Loucy (cell line): ENCODE measurements around the gene DGCR6.

Experiments used
- EZH2phosphoT487 ChIP-seq: fragments of 200-600 bp; IDR thresholded peaks from 2 replicates; pipeline ENCODE4 v1.6.1; 2018; ENCODE audit warnings: antibody characterized with exemption, mild to moderate bottlenecking, moderate library complexity, borderline replicate concordance
- TF ChIP-seq, protein P1 (sequence below): fragments of 200-600 bp; sonication (generic); conservative IDR thresholded peaks from 2 replicates; pipeline ENCODE4 v1.5.1; 2014; ENCODE audit warnings: mild to moderate bottlenecking, antibody characterized with exemption, low read length

DNA sequence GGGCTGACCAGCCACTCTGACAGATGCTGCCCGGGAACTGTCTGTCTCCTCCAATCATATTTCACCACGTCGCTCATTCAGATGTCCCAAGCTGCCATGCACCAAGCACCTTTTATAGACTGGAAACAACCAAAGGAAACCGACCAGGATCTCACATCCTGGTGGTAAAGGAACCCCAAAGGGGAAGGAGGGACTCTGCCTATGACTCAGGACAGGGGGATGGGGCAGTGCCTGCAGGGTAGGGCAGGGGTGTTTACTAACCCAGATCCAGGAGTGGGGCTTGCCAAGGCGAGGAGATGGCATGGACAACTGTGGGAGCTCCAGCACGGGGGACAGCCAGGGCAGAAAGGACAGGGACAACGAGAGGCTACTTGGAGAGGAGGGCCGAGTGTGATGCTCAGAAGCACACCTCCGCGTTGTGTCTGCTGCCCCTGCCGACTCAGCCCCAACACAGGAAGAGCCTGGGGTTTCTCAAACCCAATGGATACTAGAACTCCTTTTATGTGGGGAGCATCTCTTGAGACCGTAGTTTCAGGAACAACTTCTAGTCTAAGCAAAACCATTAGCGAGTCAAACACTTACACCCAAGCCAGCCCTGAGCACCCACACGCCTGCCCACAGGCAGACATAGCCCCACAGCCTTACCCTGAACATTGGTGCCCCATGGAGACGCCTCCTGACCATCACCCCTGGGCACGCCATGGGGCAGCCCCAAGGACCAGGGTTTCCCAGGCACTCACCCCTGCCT, 26.0 kb downstream of the DGCR6 start:
- TF ChIP-seq, protein P1, sequence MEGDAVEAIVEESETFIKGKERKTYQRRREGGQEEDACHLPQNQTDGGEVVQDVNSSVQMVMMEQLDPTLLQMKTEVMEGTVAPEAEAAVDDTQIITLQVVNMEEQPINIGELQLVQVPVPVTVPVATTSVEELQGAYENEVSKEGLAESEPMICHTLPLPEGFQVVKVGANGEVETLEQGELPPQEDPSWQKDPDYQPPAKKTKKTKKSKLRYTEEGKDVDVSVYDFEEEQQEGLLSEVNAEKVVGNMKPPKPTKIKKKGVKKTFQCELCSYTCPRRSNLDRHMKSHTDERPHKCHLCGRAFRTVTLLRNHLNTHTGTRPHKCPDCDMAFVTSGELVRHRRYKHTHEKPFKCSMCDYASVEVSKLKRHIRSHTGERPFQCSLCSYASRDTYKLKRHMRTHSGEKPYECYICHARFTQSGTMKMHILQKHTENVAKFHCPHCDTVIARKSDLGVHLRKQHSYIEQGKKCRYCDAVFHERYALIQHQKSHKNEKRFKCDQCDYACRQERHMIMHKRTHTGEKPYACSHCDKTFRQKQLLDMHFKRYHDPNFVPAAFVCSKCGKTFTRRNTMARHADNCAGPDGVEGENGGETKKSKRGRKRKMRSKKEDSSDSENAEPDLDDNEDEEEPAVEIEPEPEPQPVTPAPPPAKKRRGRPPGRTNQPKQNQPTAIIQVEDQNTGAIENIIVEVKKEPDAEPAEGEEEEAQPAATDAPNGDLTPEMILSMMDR = no peak
- no peak for TF ChIP-seq EZH2phosphoT487
